Adrenal gland (tissue), 12 donors: ENCODE results near the gene CEP43. TPM values are rescaled to one million over a fixed set of nuclear protein-coding genes. Genes with fewer than 3 reads are reported as not detected.

ENCODE experiments used
- DNase-seq, 7 donors: peaks; one replicate each; pipeline ENCODE4 v3.0.0-alpha.2; 2019 to 2020
- H3K27ac ChIP-seq, 5 donors: fragments of 200-600 bp; sonication (generic) in 4 of 5; 1 replicate in 3 of 5; 2 replicates in 2 of 5; pipeline versions ENCODE4 v1.5.1 to v1.8.0; 2016 to 2020; ENCODE audit warnings: mild to moderate bottlenecking in 1 of 5
- H3K27me3 ChIP-seq: fragments of 200-600 bp; 2 replicates; pipeline ENCODE4 v1.8.0; 2021
- H3K36me3 ChIP-seq, 2 donors: fragments of 200-600 bp; replicated peaks in 1 of 2; 1 replicate in 1 of 2; 2 replicates in 1 of 2; pipeline versions ENCODE4 v1.5.1 to v1.8.0; 2018 to 2022
- H3K4me1 ChIP-seq, 2 donors: fragments of 200-600 bp; replicated peaks in 1 of 2; 1 replicate in 1 of 2; 2 replicates in 1 of 2; pipeline versions ENCODE4 v1.5.1 to v1.8.0; 2018 to 2021
- H3K4me3 ChIP-seq, 4 donors: fragments of 200-600 bp; sonication (generic) in 3 of 4; one replicate each; pipeline ENCODE4 v1.5.1; 2016 to 2018
- H3K9me3 ChIP-seq, 3 donors: fragments of 200-600 bp; sonication (generic) in 1 of 3; replicated peaks in 1 of 3; 1 replicate in 2 of 3; 2 replicates in 1 of 3; pipeline versions ENCODE4 v1.5.1 to v1.8.0; 2016 to 2021
- CTCF ChIP-seq, 6 experiments: fragments of 450-650 bp in 4 of 6; fragments of 200-600 bp in 2 of 6; sonication (generic) in 1 of 6; IDR thresholded peaks; 1 replicate in 5 of 6; 2 replicates in 1 of 6; pipeline versions ENCODE4 v1.5.1 to v1.8.0; 2016 to 2021; ENCODE audit warnings: antibody characterized with exemption in 6 of 6, mild to moderate bottlenecking in 2 of 6, moderate library complexity in 1 of 6
- POLR2A ChIP-seq, 2 donors: fragments of 450-650 bp; IDR thresholded peaks; one replicate each; pipeline ENCODE4 v1.6.1; 2017; ENCODE audit warnings: antibody characterized with exemption in 2 of 2, mild to moderate bottlenecking in 2 of 2, moderate library complexity in 1 of 2
- WGBS, 4 donors: extraction: QIAGEN DNeasy Blood & Tissue Kit in 2 of 4; methylation state at CpG; one replicate each; pipeline versions ENCODE4 v1.1.5 to v1.1.7; 2013 to 2017; 5-methylcytosine and 5-hydroxymethylcytosine counted together
- intact Hi-C, 2 donors: fragments of 100-400 bp; cut with DNase I; formaldehyde crosslinking; loops; one replicate each; pipeline versions ENCODE4 v1.14.1 to v1.15.0; 2022 to 2023
- polyA plus RNA-seq, 3 donors: library from polyadenylated mRNA; stranded (reverse); fragments of 200-250 nt in 2 of 3; fragments of 350-450 nt in 1 of 3; fragmentation: Illumina TruSeq in 1 of 3; extraction: RNeasy Lipid Tissue Mini Kit (QIAGEN cat#74804) in 1 of 3; gene quantifications; one replicate each; pipeline ENCODE4 v1.2.3, GENCODE V29; 2013 to 2014
- total RNA-seq, 9 donors: library from RNA; depleted of rRNA in 4 of 9; stranded (reverse); fragments of >200 nt in 4 of 9; fragments of 120-200 nt in 1 of 9; fragmentation: NEBNext Ultra II Directional in 1 of 9; extraction: Animal tissue kit (Norgen Biotek cat#: 25700) in 1 of 9; gene quantifications; one replicate each; pipeline versions ENCODE4 v1.1.0 to v1.2.4, GENCODE V29; 2013 to 2023
- donor health status: healthy with polysubstance abuse.
- donor health status: Bipolar disorder and iron deficiency.
- donor health status: DM: yes; HTN: yes; CAD: no.
- donor health status: DM: no; HTN: no; CAD: no.
- donor health status: DM: no; HTN: no; CAD: no.
- donor health status: DM: yes; HTN: yes; CAD: no.

CEP43 gene
- total and polyA plus RNA-seq, 12 donors, result 10.1 to 36.7 (median 16.6) TPM

- WGBS, 4 donors, result 76 to 82% (median 78%) methylated on average over 2 of the region's 2 CpGs
- Histone ChIP-seq H3K36me3 (peaks cover 0 to 2% of the 10 kb centered on the region in 2 donors), H3K27me3 (no peaks in the 10 kb centered on the region), H3K4me3 (no peak overlapping the region), H3K4me1 (peaks cover 3 to 40% of the 10 kb centered on the region in 2 donors), H3K9me3 (no peaks in the 10 kb centered on the region), H3K27ac (no peak overlapping the region)
- TF ChIP-seq CTCF (IDR thresholded peaks at IDR 0.05), result no peak
- no peak for TF ChIP-seq POLR2A (IDR thresholded peaks at IDR 0.05)
- intact Hi-C loops, result no loop called here
- DNase-seq, result no peak
Observed at GRCh38 chr6:167000759-167001158, 1.6 kb downstream of the CEP43 start.

GRCh38 chr6:167005350-167006159, 6.4 kb downstream of the CEP43 start:
- intact Hi-C loops, result no loop called here
- H3K27me3 ChIP-seq, result no peaks in the 10 kb centered on the region
- H3K4me3 ChIP-seq, result peak overlapping the region in 1 of 4 donors; percentile 9
- peak overlapping the region in 1 of 5 donors; percentile 15 for H3K27ac ChIP-seq
- WGBS, 4 donors, result 44 to 63% (median 49%) methylated on average over 12 of the region's 12 CpGs
- peaks cover 6 to 33% of the 10 kb centered on the region in 2 donors for H3K4me1 ChIP-seq
- DNase-seq, result peak; percentile 37 to 64 (median 49)
- peaks cover 0 to 12% of the 10 kb centered on the region in 2 donors for H3K36me3 ChIP-seq
- no peaks in the 10 kb centered on the region for H3K9me3 ChIP-seq
- no peak for TF ChIP-seq CTCF (IDR thresholded peaks at IDR 0.05)
- no peak for TF ChIP-seq POLR2A (IDR thresholded peaks at IDR 0.05)

- TF ChIP-seq POLR2A (IDR thresholded peaks at IDR 0.05) (no peak), CTCF (IDR thresholded peaks at IDR 0.05) (no peak)
- 51 to 61% (median 54%) methylated on average over 4 of the region's 4 CpGs for WGBS, 4 donors
- peak in 1 of 7 donors; percentile 13 for DNase-seq
- H3K4me3 ChIP-seq, result no peak overlapping the region
- H3K9me3 ChIP-seq, result no peaks in the 10 kb centered on the region
- H3K27ac ChIP-seq, result peak overlapping the region; percentile 0 to 47 (median 34)
- peaks cover 0 to 21% of the 10 kb centered on the region in 2 donors for H3K36me3 ChIP-seq
- intact Hi-C loops, result no loop called here
- peaks cover 6 to 24% of the 10 kb centered on the region in 2 donors for H3K4me1 ChIP-seq
- H3K27me3 ChIP-seq, result no peaks in the 10 kb centered on the region
Observed at GRCh38 chr6:167007985-167008384, 8.8 kb downstream of the CEP43 start.

- H3K36me3 ChIP-seq, result peaks cover 0 to 23% of the 10 kb centered on the region in 2 donors
Observed at GRCh38 chr6:167013067-167013466, 13.9 kb downstream of the CEP43 start.

More at GRCh38 chr6:167013067-167013466, 13.9 kb downstream of the CEP43 start:
- Histone ChIP-seq H3K27me3 (no peaks in the 10 kb centered on the region), H3K4me3 (no peak overlapping the region), H3K4me1 (peaks cover 4 to 6% of the 10 kb centered on the region in 2 donors), H3K9me3 (no peaks in the 10 kb centered on the region), H3K27ac (no peak overlapping the region)
- no peak for TF ChIP-seq CTCF (IDR thresholded peaks at IDR 0.05)
- no peak for TF ChIP-seq POLR2A (IDR thresholded peaks at IDR 0.05)
- intact Hi-C loops, result no loop called here
- 53 to 100% (median 99%) methylated on average over 1 of the region's 1 CpG for WGBS, 4 donors
- no peak for DNase-seq
